Stimulated activated memory B cell treated with anti-CD40 and anti-IgM and Interleukin-4, amounts not matched to agents 10 μg/mL and 1 μg/mL and 100 μg/mL, for 72 hours (primary cell): ENCODE measurements around the gene FRMD5.

ENCODE experiments used
- ATAC-seq: fragments of 150-1000 bp; cut with Tn5 transposase; 2 replicates; pipeline ENCODE4 v1.10.0; 2021
- H3K27ac Mint-ChIP-seq: one replicate; pipeline ENCODE4 v1.8.0; 2022; ENCODE audit warnings: mild to moderate bottlenecking, mixed read lengths
- H3K27me3 Mint-ChIP-seq: one replicate; pipeline ENCODE4 v1.8.0; 2022; ENCODE audit warnings: mixed read lengths
- H3K36me3 Mint-ChIP-seq: one replicate; pipeline ENCODE4 v1.8.0; 2022; ENCODE audit warnings: mixed read lengths
- H3K4me1 Mint-ChIP-seq: one replicate; pipeline ENCODE4 v1.8.0; 2022; ENCODE audit warnings: mixed read lengths
- H3K4me3 Mint-ChIP-seq: one replicate; pipeline ENCODE4 v1.8.0; 2022; ENCODE audit warnings: mild to moderate bottlenecking, moderate library complexity, mixed read lengths
- H3K9me3 Mint-ChIP-seq: one replicate; pipeline ENCODE4 v1.8.0; 2022; ENCODE audit warnings: mixed read lengths

The FRMD5 gene

DNA sequence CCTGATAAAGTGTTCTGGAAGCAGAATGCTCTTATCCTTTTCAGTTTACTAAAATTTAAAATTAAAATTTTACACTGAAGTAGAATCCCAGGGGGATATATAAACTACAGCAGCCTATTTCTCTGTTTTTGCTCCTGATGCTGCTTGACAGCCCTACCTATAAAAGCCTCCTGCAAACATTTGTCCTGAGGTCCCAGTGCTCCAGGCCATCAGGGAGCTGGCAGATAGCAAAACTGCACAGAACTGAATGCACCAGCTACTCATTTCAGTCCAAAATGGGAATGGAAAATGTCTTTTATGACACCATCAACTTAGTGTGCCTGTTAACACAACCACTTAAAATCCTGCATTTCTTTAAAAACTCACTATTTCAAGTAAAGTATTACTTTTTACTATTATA, 50.1 kb downstream of the FRMD5 start:
- no peak overlapping the region for H3K4me3 Mint-ChIP-seq
- no peak overlapping the region for H3K27ac Mint-ChIP-seq
- H3K9me3 Mint-ChIP-seq = no peaks in the 10 kb centered on the region
- peaks cover 24% of the 10 kb centered on the region for H3K27me3 Mint-ChIP-seq
- no peaks in the 10 kb centered on the region for H3K36me3 Mint-ChIP-seq
- ATAC-seq = no peak
- no peaks in the 10 kb centered on the region for H3K4me1 Mint-ChIP-seq

DNA sequence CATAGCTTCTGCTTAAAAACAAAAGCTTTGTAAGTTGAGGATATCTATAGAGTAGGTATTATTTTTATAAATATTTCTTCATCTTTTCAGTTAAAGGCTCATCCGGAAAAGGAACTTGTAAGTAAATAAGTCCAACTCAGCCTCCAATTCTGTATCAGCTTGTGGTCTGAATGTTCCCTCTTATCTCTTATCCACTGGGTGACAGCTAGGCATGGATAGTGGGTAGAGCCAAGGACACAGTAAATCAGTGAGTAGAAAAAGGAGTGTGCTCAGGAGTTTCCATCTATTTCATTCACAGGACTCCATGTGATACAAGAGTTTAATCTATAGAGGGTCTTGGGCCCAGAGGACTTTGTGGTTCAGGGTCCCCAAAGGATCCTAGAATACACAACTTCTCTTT, 50.9 kb downstream of the FRMD5 start:
- H3K27me3 Mint-ChIP-seq = peaks cover 15% of the 10 kb centered on the region
- H3K36me3 Mint-ChIP-seq = no peaks in the 10 kb centered on the region
- H3K4me1 Mint-ChIP-seq = no peaks in the 10 kb centered on the region
- no peak overlapping the region for H3K4me3 Mint-ChIP-seq
- no peaks in the 10 kb centered on the region for H3K9me3 Mint-ChIP-seq
- H3K27ac Mint-ChIP-seq = no peak overlapping the region
- no peak for ATAC-seq

DNA sequence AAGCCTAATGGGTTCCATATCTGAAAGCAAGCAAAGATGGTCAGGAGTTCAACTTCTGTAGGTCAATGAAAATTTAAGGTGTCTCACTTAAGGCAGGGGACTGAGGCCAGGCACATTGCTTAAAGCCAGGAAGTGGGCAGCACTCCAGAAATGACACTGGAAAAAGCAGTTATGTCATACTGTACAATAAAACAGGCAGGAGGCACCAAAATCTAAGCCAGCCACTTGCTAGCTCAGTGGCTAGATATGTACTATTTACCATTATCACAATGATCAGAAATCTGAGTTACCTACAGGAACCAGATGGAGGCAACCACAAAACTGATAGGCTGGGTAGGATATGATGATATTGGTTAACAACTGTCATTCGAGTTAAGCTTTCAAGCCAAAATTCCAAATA, 57.3 kb downstream of the FRMD5 start:
- Mint-ChIP-seq H3K4me1 (no peaks in the 10 kb centered on the region), H3K27me3 (no peaks in the 10 kb centered on the region), H3K36me3 (no peaks in the 10 kb centered on the region), H3K27ac (no peak overlapping the region), H3K4me3 (no peak overlapping the region), H3K9me3 (no peaks in the 10 kb centered on the region)
- no peak for ATAC-seq

DNA sequence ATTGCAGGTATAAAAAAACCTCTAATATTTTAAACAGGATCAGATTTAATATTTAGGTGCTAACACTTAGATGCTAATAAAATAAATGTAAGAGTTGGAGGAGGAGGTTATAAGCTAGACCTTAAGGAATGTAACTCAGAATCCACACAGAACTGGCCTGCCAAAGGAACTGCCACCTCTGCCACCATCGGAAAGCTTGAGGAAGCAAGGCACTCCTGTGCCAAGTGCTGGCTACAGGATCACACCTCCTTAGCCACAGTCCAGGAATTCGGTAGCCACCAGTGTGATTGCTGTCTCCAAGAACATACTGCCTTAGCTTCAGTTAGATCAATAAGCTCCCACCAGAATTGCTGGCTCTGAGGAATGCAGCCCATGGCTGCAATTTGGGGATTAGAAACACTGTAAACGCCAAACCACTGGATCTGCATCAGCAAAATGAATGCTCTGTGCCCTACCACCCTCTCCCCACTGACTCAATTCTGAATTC, 58.0 kb downstream of the FRMD5 start:
- no peak overlapping the region for H3K27ac Mint-ChIP-seq
- no peaks in the 10 kb centered on the region for H3K9me3 Mint-ChIP-seq
- no peaks in the 10 kb centered on the region for H3K27me3 Mint-ChIP-seq
- H3K36me3 Mint-ChIP-seq = no peaks in the 10 kb centered on the region
- H3K4me1 Mint-ChIP-seq = no peaks in the 10 kb centered on the region
- no peak for ATAC-seq
- H3K4me3 Mint-ChIP-seq = no peak overlapping the region

DNA sequence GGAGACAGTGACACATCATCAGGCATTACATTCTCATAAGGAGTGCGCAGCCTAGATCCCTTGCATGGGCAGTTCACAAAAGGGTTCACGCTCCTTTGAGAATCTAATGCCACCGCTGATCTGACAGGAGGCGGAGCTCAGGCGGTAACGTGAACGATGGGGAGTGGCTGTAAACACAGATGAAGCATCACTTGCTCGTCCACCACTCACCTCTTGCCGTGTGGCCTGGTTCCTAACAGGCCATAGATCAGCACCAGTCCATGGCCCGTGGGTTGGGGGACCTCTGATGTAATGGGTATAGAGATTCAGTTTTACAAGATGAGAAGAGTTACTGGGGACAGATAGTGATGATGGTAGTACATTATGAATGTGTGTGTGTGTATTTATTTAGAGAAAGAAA, 63.0 kb downstream of the FRMD5 start:
- Mint-ChIP-seq H3K27ac (no peak overlapping the region), H3K4me1 (no peaks in the 10 kb centered on the region), H3K4me3 (no peak overlapping the region), H3K27me3 (peaks cover 19% of the 10 kb centered on the region), H3K36me3 (no peaks in the 10 kb centered on the region), H3K9me3 (no peaks in the 10 kb centered on the region)
- ATAC-seq = no peak

DNA sequence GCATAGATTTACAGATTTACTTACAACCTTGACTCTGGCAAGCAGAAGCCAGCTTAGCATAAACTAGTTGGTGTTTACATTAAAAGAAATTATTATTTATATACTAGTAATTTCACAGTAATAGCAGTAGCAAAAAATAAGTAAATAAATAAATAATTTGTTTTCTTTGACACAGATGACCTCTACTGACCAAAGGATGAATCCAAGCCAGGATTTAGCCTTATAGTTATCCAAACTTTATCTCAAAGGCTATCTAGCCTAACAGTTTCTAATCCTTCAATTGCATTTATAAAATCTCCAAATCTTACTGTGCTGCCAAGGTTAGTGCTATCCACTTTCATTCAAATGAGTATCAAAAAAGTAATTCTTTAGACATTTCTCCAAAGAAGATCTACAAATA, 64.3 kb downstream of the FRMD5 start:
- H3K4me1 Mint-ChIP-seq = no peaks in the 10 kb centered on the region
- no peaks in the 10 kb centered on the region for H3K9me3 Mint-ChIP-seq
- no peak overlapping the region for H3K4me3 Mint-ChIP-seq
- H3K36me3 Mint-ChIP-seq = no peaks in the 10 kb centered on the region
- ATAC-seq = no peak
- H3K27me3 Mint-ChIP-seq = peaks cover 27% of the 10 kb centered on the region
- no peak overlapping the region for H3K27ac Mint-ChIP-seq

DNA sequence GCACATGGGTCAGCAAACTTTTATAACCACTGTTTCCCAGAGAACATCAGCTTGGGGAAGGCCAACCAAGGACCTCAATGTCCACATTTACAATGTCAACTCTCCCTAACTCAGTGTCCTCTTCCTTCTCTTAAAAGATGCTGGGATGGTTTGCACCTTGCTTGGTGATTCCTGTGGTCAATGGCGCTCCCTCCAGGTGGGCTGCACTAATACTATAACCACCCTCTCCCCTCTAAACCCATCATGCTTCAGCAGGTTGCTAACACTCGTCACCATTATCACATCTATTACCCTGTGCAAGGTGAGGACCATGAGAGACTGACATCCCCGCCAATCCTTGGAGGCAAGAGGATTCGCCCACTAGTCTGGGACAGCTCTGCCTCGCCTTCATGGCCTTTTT, 65.2 kb downstream of the FRMD5 start:
- Mint-ChIP-seq H3K27ac (no peak overlapping the region), H3K4me3 (no peak overlapping the region), H3K27me3 (peaks cover 27% of the 10 kb centered on the region), H3K36me3 (no peaks in the 10 kb centered on the region), H3K9me3 (no peaks in the 10 kb centered on the region), H3K4me1 (no peaks in the 10 kb centered on the region)
- ATAC-seq = no peak

DNA sequence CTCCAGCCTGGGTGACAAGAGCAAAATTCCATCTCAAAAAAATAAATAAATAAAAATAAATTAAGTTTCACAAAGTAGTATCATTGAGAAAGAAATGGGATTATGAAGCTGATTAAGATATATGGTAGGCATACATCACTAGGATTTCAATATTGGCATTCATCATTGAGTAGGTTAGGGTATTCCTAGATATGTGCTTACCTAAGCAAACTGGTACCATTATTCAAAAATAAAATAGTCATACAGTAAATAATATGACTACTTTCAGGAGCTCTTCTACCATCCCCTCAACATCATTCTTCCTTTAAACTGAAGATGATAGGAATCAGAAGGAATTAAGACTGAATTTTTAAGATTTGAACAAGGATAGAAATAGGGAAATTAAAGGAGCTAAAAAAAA, 66.6 kb downstream of the FRMD5 start:
- Mint-ChIP-seq H3K27ac (no peak overlapping the region), H3K27me3 (peaks cover 27% of the 10 kb centered on the region)

DNA sequence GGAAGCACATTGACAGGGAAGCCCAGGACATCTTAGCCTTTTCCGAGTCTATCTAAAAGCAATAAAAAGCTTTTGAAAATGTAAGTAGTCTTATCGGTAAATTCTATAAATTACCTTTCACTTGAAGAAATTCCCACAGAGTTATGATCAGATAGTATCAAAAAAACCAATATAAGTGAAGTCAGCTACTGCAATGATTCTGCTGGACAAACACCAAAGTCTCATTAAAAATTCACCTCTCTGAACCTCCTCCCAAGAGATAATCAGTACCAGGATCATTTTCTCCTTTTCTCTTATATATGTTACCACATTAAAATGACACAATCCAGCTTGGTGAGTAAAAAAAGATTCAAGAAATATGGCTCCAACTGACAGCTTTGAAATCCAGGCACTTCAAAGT, 69.2 kb downstream of the FRMD5 start:
- H3K4me3 Mint-ChIP-seq = no peak overlapping the region
- H3K27ac Mint-ChIP-seq = no peak overlapping the region
- H3K4me1 Mint-ChIP-seq = no peaks in the 10 kb centered on the region
- no peaks in the 10 kb centered on the region for H3K36me3 Mint-ChIP-seq
- no peak for ATAC-seq
- no peaks in the 10 kb centered on the region for H3K9me3 Mint-ChIP-seq
- H3K27me3 Mint-ChIP-seq = peaks cover 27% of the 10 kb centered on the region

More for the DNA sequence above, 66.6 kb downstream of the FRMD5 start:
- Mint-ChIP-seq H3K9me3 (no peaks in the 10 kb centered on the region), H3K4me1 (no peaks in the 10 kb centered on the region), H3K36me3 (no peaks in the 10 kb centered on the region), H3K4me3 (no peak overlapping the region)
- ATAC-seq = no peak

DNA sequence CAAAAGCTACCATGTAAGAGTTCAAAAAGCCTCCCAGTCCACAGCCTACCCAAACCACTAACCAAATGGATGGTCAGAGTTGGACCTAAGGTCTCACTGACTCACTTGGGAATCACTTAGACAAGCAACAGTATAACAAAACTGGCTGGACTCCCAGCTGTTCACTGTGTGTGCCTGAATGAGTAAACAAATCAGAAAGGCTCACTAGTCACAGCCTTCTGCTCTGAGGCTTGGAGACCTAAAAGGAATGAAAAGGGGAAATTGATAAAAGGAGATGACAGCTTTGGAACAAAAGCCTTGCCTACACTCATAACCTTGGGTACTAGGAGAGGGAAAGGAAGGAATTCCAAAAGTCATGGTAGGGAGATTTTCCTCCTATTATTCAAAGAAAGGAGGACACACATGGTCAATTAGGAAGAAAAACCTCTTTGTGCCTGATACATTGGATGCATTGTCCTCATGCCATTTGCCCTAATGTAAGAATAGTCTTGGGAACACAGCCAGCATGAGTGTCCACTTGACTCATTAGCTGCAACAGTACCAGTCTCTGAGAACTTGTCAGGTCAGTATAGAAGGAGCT, 92.3 kb downstream of the FRMD5 start:
- Mint-ChIP-seq H3K36me3 (no peaks in the 10 kb centered on the region), H3K27ac (no peak overlapping the region), H3K4me3 (no peak overlapping the region), H3K9me3 (no peaks in the 10 kb centered on the region), H3K4me1 (no peaks in the 10 kb centered on the region), H3K27me3 (no peaks in the 10 kb centered on the region)
- no peak for ATAC-seq

DNA sequence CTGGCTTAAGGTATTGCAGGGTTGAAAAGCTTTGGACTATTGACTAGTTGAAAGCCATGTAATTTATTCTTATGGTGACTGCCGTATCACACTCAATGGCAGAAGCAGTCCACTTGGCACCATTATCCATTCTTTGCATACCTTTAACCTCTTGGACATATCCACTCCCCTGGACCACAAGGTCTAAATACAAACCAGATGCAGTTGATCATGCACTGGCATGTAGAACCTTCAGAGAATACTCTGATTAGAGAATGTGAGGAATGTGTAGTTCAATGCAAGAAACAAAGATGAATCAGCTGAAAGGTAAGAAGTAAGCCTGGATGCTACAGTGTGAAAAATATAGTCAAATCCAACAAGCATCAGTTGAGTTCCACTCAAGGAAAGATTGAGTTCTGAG, 93.1 kb downstream of the FRMD5 start:
- no peak overlapping the region for H3K4me3 Mint-ChIP-seq
- H3K27ac Mint-ChIP-seq = no peak overlapping the region
- no peaks in the 10 kb centered on the region for H3K4me1 Mint-ChIP-seq
- no peaks in the 10 kb centered on the region for H3K36me3 Mint-ChIP-seq
- H3K9me3 Mint-ChIP-seq = no peaks in the 10 kb centered on the region
- ATAC-seq = no peak
- H3K27me3 Mint-ChIP-seq = no peaks in the 10 kb centered on the region

DNA sequence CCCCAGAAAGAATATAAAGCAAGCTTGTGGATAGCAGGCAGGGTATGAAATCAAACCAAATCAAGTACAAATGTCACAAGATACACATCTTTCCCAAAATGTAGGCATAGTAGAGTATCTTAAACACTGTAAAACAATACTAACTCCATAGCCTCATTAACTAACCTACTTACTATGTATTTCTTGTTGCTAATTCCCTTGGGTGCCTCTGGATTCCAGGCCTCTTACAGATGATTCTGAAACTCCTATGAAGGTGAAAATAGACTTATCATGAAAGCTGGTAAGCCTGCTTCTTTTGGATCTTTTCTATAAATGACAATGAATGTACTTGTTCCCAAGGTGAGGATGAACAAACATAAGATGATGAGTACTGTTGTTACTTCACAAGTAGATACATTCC, 93.8 kb downstream of the FRMD5 start:
- ATAC-seq = no peak
- Mint-ChIP-seq H3K27ac (no peak overlapping the region), H3K9me3 (no peaks in the 10 kb centered on the region), H3K4me3 (no peak overlapping the region), H3K4me1 (no peaks in the 10 kb centered on the region), H3K36me3 (no peaks in the 10 kb centered on the region), H3K27me3 (no peaks in the 10 kb centered on the region)

DNA sequence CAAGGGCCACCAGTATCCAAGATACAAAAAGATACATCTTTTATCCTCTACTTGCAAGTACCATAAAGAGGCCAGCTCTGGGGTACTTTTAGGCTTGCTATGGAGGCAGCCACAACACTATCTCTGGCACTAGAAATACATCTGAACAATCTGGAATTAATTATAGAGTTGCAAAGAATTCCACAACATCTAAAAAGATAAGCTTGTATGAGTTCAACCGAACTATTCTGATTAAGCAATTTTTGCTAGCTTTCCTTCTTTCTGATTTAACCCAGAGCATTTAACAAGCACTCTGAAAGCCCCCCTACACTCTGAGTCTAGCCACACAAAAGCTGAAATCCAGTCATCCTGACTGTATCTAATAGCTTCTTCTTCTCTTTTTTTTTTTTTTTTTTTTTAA, 95.4 kb downstream of the FRMD5 start:
- no peak for ATAC-seq
- Mint-ChIP-seq H3K27me3 (peaks cover 10% of the 10 kb centered on the region), H3K36me3 (no peaks in the 10 kb centered on the region), H3K4me3 (no peak overlapping the region), H3K4me1 (no peaks in the 10 kb centered on the region), H3K27ac (no peak overlapping the region), H3K9me3 (no peaks in the 10 kb centered on the region)

DNA sequence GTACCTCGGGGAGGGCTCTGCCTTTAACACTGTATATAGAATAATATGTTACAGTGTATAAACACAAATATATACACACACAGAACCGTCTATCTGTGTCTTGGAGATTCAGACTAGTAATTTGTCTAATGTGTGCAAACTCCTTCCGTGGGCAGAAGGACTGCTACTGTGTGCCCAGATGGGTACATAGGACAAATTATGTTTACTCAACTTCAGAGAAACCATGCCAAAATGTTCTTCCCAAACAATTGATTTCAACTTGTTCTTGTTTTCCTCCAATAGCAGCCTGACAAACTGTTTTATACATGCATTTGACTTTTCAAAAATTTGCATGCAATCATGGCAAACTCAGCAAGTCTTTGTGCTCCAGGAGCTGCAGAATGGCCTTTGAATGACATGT, 97.5 kb downstream of the FRMD5 start:
- no peaks in the 10 kb centered on the region for H3K36me3 Mint-ChIP-seq
- H3K27ac Mint-ChIP-seq = no peak overlapping the region
- H3K27me3 Mint-ChIP-seq = peaks cover 29% of the 10 kb centered on the region
- H3K4me1 Mint-ChIP-seq = no peaks in the 10 kb centered on the region
- ATAC-seq = no peak
- no peaks in the 10 kb centered on the region for H3K9me3 Mint-ChIP-seq
- no peak overlapping the region for H3K4me3 Mint-ChIP-seq

DNA sequence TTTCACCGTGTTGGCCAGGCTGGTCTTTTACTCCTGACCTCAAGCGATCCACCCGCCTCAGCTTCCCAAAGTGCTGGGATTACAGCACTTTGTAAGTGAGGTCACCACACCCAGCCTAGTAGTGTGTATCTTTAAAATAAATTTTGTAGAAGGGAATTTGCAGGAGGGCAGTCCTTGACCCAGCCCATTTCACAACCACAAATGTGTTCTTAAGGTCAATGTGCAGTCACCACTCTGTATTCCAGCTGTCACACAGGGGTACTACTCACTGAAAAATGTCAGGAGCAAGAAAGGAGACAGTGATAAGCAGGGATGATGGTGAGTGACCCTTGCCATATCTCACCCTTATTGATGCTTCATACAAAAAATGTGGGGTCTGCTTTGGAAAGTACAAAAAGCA, 98.5 kb downstream of the FRMD5 start:
- Mint-ChIP-seq H3K9me3 (no peaks in the 10 kb centered on the region), H3K27ac (no peak overlapping the region), H3K36me3 (no peaks in the 10 kb centered on the region), H3K4me3 (no peak overlapping the region), H3K27me3 (peaks cover 31% of the 10 kb centered on the region), H3K4me1 (no peaks in the 10 kb centered on the region)
- ATAC-seq = no peak

DNA sequence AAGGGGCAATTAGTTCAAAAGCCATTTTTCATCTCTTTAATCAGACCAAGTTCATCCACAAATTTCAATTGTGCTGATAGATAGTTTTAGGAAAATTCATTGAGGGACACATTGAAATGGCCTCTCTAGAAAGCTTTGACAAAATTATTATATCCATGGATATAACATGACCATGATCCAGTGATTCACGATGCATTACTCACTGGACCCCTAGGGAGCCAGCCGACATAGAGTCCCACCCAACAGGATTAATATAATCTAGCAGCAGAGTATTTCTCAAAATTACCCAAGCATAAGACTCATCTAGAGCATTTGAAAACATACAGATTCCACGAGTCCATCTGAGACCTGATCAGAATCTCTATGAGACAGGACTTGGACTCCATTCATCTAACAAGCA, 100.3 kb downstream of the FRMD5 start:
- H3K4me3 Mint-ChIP-seq = no peak overlapping the region
- no peaks in the 10 kb centered on the region for H3K4me1 Mint-ChIP-seq
- no peak for ATAC-seq
- H3K36me3 Mint-ChIP-seq = no peaks in the 10 kb centered on the region
- no peak overlapping the region for H3K27ac Mint-ChIP-seq
- peaks cover 31% of the 10 kb centered on the region for H3K27me3 Mint-ChIP-seq
- H3K9me3 Mint-ChIP-seq = no peaks in the 10 kb centered on the region

DNA sequence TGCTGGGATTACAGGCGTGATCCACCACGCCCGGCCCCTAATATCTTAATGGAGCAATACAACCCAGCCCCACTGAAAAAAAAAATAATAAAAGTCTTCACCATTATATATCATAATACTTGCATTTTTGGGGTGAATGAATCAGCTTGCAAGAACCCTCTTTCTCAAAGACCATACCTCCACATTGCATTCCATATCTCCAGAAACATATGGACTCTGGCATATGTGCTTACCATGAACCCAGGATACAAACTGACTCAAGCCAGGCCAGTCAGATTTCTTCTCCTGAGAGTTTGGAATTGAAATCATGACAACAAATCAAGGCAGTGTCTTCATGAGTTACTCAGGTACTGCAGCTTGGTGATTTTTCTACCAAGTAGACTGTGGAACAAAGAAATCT, 101.2 kb downstream of the FRMD5 start:
- no peak overlapping the region for H3K4me3 Mint-ChIP-seq
- H3K36me3 Mint-ChIP-seq = no peaks in the 10 kb centered on the region
- no peak for ATAC-seq
- H3K27ac Mint-ChIP-seq = no peak overlapping the region
- peaks cover 31% of the 10 kb centered on the region for H3K27me3 Mint-ChIP-seq
- H3K4me1 Mint-ChIP-seq = no peaks in the 10 kb centered on the region
- H3K9me3 Mint-ChIP-seq = no peaks in the 10 kb centered on the region
